DMS 273 (cell line): ENCODE data around the gene SORBS2.
A peak's percentile ranks its signal among the peaks of the same experiment; 100 is the strongest.

Experiments
- DNase-seq: peaks from one replicate; lab custom pipeline; 2025; ENCODE audit not compliant: unreplicated experiment; lab: John Stamatoyannopoulos, UW

SORBS2 gene

DNA sequence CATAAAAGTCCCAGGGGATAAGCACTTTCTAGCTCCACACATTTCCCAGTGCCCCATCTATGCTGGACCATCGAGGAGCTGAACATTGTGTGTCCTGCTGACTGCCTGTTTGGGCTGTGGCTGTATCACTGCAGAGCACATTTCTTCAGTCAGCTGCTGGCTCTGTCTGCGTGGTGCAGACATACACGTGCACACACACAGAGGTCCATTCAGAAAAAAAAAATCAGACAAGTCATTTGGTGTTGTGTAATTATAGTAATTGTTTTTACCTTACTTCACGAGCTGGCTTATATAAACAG lies 275.6 kb downstream of the SORBS2 start:
- DNase-seq = peak; percentile 12

DNA sequence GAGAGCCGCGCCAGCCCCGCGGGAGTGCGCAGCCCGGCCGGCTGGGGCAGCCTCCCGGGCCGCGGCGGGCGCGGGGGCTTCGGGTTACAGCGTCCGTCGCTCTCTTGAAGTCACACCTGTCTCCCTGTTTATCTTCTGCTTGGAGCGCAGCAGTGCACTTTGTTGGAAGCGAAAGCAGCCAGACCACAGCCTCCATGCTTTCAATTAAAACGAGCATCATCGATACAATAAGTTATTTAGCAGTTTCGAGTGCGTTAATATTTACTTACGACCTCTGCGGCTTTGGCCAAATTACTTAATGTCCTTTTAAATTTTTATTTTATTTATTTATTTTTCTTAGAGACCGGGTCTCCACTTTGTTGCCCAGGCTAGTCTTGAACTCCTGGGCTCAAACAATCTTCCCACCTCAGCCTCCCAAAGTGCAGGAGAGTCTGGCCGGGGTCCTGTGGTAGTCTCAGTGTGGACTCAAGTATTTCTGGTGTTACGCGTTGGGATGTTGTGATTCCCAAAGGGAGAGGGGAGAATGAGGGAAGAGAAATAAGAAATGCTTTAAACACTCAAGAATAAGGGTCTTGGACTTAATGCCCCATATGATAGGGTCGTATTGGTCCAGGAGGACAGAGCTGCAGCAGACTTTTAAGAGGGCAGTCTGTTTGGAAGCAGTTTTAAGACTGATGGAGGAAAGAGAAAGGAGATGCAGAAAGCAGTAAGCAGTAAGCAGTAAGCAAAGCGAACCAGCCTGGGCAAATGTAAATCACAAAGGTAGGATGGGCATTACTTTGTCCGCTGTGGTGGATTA lies 276.2 kb downstream of the SORBS2 start:
- no peak for DNase-seq
